Measurements from ENCODE around the gene TEX29.

DNA sequence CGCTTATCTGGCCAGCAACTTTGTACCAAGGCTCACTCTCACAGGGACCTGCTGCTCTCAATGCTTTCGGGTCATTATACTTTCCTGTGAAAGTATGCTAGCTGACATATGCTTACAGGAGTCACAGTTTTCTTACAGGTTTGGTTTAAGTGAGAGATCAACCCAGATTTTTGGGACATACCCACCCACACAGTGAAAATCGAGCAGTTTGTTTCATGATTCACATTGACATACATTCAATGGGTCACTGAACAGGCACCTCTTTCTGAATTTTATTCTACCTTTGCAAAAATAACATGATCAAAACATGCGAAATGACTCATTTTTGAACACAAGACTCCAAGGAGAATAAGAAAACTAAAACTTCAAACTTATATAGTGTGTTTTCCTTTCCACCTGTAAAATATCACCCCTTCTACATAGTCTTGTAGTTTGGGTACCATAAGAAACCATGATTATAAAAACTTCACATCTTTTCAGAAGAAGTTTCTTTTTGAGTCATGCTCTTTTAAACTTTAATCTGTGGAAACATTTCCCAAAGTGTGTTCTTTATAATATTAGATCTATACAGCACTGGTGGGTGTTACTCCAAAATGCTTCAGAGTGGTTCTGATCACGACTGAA, 44.3 kb upstream of the TEX29 start:
- TF ChIP-seq CTCF (IDR thresholded peaks at IDR 0.05) (no peak), POLR2AphosphoS5 (IDR thresholded peaks at IDR 0.05) (no peak)
